Measurements from ENCODE around the gene LAMC2. TPM values are rescaled to one million over a fixed set of nuclear protein-coding genes. Genes with fewer than 3 reads are reported as not detected.
"Not testable (repeated sequence)": the region's sequence is repeated elsewhere in the genome, so short reads cannot be mapped to it uniquely, and the experiment has no call there.

The LAMC2 gene
- total RNA-seq, 1 experiment from 2014 or later: 0.08 TPM

GRCh38 chr1:183231545-183231944, 45.5 kb downstream of the LAMC2 start:
- DNase-seq: no peak
- H3K27ac ChIP-seq: no peak overlapping the region

GRCh38 chr1:183233113-183233512, 47.0 kb downstream of the LAMC2 start:
- Histone ChIP-seq H3K36me3 (no peaks in the 10 kb centered on the region), H3K4me3 (no peak overlapping the region), H3K27ac (no peak overlapping the region), H3K9me3 (replicated peaks) (no peaks in the 10 kb centered on the region), H3K27me3 (no peaks in the 10 kb centered on the region), H3K4me1 (peaks cover 11% of the 10 kb centered on the region; the same call in 1 of the 2 replicates)
- no peak for DNase-seq

More at GRCh38 chr1:183231545-183231944, 45.5 kb downstream of the LAMC2 start:
- Histone ChIP-seq H3K4me1 (peaks cover 27% of the 10 kb centered on the region), H3K9me3 (replicated peaks) (no peaks in the 10 kb centered on the region), H3K36me3 (no peaks in the 10 kb centered on the region), H3K27me3 (no peaks in the 10 kb centered on the region), H3K4me3 (no peak overlapping the region)

GRCh38 chr1:183234660-183235476, 48.8 kb downstream of the LAMC2 start:
- Histone ChIP-seq H3K4me1 (peaks cover 8% of the 10 kb centered on the region; the same call in 1 of the 2 replicates), H3K9me3 (replicated peaks) (no peaks in the 10 kb centered on the region), H3K27me3 (no peaks in the 10 kb centered on the region), H3K36me3 (no peaks in the 10 kb centered on the region), H3K4me3 (peak overlapping the region; percentile 56), H3K27ac (peak overlapping the region; percentile 68)
- DNase-seq: peak; percentile 61 to 79

DNA sequence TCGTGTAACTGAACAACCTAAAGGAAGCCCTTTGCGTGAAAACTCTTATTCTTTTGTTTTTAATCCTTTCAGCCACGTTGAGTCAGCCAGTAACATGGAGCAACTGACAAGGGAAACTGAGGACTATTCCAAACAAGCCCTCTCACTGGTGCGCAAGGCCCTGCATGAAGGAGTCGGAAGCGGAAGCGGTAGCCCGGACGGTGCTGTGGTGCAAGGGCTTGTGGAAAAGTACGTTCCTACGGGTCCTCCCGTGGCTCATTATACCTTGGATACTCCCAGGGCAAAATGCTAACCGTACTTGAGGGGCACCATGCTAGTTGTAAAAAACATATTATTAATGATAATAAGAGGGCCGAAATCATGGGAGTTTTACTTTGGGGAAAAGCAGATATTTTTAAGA, 49.4 kb downstream of the LAMC2 start:
- no peaks in the 10 kb centered on the region for H3K9me3 ChIP-seq (replicated peaks)
- no peaks in the 10 kb centered on the region for H3K36me3 ChIP-seq
- peak overlapping the region; percentile 56 for H3K4me3 ChIP-seq
- H3K4me1 ChIP-seq: peaks cover 8% of the 10 kb centered on the region; the same call in 1 of the 2 replicates
- H3K27me3 ChIP-seq: no peaks in the 10 kb centered on the region
- peak; percentile 22 to 49 for DNase-seq
- H3K27ac ChIP-seq: peak overlapping the region; percentile 68

- no peaks in the 10 kb centered on the region for H3K36me3 ChIP-seq
- H3K4me3 ChIP-seq: no peak overlapping the region
- H3K4me1 ChIP-seq: peaks cover 8% of the 10 kb centered on the region; the same call in 1 of the 2 replicates
- no peaks in the 10 kb centered on the region for H3K9me3 ChIP-seq (replicated peaks)
- DNase-seq: no peak
- no peak overlapping the region for H3K27ac ChIP-seq
- H3K27me3 ChIP-seq: no peaks in the 10 kb centered on the region
These were observed 50.2 kb downstream of the LAMC2 start for GRCh38 chr1:183236158-183236725.

GRCh38 chr1:183237046-183237445, 51.0 kb downstream of the LAMC2 start:
- no peaks in the 10 kb centered on the region for H3K9me3 ChIP-seq (replicated peaks)
- no peak overlapping the region for H3K27ac ChIP-seq
- H3K36me3 ChIP-seq: no peaks in the 10 kb centered on the region
- DNase-seq: no peak
- H3K27me3 ChIP-seq: no peaks in the 10 kb centered on the region
- no peak overlapping the region for H3K4me3 ChIP-seq
- H3K4me1 ChIP-seq: peaks cover 8% of the 10 kb centered on the region; the same call in 1 of the 2 replicates

GRCh38 chr1:183238071-183238470, 52.0 kb downstream of the LAMC2 start:
- H3K4me1 ChIP-seq: peaks cover 8% of the 10 kb centered on the region; the same call in 1 of the 2 replicates
- no peaks in the 10 kb centered on the region for H3K9me3 ChIP-seq (replicated peaks)
- H3K27ac ChIP-seq: no peak overlapping the region
- no peaks in the 10 kb centered on the region for H3K27me3 ChIP-seq
- H3K36me3 ChIP-seq: no peaks in the 10 kb centered on the region
- no peak overlapping the region for H3K4me3 ChIP-seq
- no peak for DNase-seq

GRCh38 chr1:183239220-183239742, 53.2 kb downstream of the LAMC2 start:
- Histone ChIP-seq H3K27ac (no peak overlapping the region), H3K4me1 (peaks cover 6% of the 10 kb centered on the region; the same call in 1 of the 2 replicates)

GRCh38 chr1:183239793-183240525, 53.9 kb downstream of the LAMC2 start:
- no peaks in the 10 kb centered on the region for H3K9me3 ChIP-seq (replicated peaks)
- no peak overlapping the region for H3K27ac ChIP-seq
- peaks cover 5% of the 10 kb centered on the region; the same call in 1 of the 2 replicates for H3K4me1 ChIP-seq
- no peak for DNase-seq
- H3K4me3 ChIP-seq: no peak overlapping the region
- no peaks in the 10 kb centered on the region for H3K27me3 ChIP-seq
- H3K36me3 ChIP-seq: no peaks in the 10 kb centered on the region

More at GRCh38 chr1:183239220-183239742, 53.2 kb downstream of the LAMC2 start:
- Histone ChIP-seq H3K4me3 (no peak overlapping the region), H3K9me3 (replicated peaks) (no peaks in the 10 kb centered on the region), H3K27me3 (no peaks in the 10 kb centered on the region), H3K36me3 (no peaks in the 10 kb centered on the region)
- DNase-seq: no peak

DNA sequence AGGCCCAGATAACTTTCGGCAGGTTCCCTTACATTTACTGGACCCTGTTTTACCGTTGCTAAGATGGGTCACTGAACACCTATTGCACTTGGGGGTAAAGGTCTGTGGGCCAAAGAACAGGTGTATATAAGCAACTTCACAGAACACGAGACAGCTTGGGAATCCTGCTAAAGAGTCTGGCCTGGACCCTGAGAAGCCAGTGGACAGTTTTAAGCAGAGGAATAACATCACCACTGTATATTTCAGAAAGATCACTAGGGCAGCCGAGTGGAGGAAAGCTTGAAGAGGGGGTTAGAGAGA, 54.4 kb downstream of the LAMC2 start:
- no peak overlapping the region for H3K4me3 ChIP-seq
- H3K9me3 ChIP-seq (replicated peaks): no peaks in the 10 kb centered on the region
- H3K27ac ChIP-seq: no peak overlapping the region
- no peaks in the 10 kb centered on the region for H3K27me3 ChIP-seq
- DNase-seq: no peak
- H3K4me1 ChIP-seq: peaks cover 1% of the 10 kb centered on the region; the same call in 1 of the 2 replicates
- no peaks in the 10 kb centered on the region for H3K36me3 ChIP-seq

DNA sequence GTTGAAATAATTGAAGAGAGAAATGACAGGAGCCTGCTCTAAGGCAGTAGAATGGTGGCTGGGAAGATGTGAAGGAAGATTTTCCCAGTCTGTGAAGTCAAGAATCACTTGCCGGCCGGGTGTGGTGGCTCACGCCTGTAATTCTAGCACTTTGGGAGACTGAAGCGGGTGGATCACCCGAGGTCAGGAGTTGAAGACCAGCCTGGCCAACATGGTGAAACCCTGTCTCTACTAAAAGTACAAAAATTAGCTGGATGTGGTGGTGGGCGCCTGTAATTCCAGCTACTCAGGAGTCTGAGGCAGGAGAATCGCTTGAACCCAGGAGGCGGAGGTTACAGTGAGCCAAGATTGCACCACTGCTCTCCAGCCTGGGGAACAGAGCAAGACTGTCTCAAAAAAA, 54.8 kb downstream of the LAMC2 start:
- not testable (repeated sequence) for H3K27me3 ChIP-seq; H3K27ac ChIP-seq; H3K4me3 ChIP-seq; H3K4me1 ChIP-seq; DNase-seq; H3K36me3 ChIP-seq; H3K9me3 ChIP-seq (replicated peaks)

- no peaks in the 10 kb centered on the region for H3K27me3 ChIP-seq
- H3K36me3 ChIP-seq: no peaks in the 10 kb centered on the region
- DNase-seq: no peak
- H3K4me3 ChIP-seq: no peak overlapping the region
- H3K9me3 ChIP-seq (replicated peaks): no peaks in the 10 kb centered on the region
- H3K27ac ChIP-seq: no peak overlapping the region
- no peaks in the 10 kb centered on the region for H3K4me1 ChIP-seq
These were observed 55.4 kb downstream of the LAMC2 start for GRCh38 chr1:183241471-183241870.

GRCh38 chr1:183242556-183242955, 56.5 kb downstream of the LAMC2 start:
- no peaks in the 10 kb centered on the region for H3K27me3 ChIP-seq
- no peaks in the 10 kb centered on the region for H3K4me1 ChIP-seq
- DNase-seq: no peak
- no peaks in the 10 kb centered on the region for H3K9me3 ChIP-seq (replicated peaks)
- no peaks in the 10 kb centered on the region for H3K36me3 ChIP-seq
- no peak overlapping the region for H3K27ac ChIP-seq
- H3K4me3 ChIP-seq: no peak overlapping the region

DNA sequence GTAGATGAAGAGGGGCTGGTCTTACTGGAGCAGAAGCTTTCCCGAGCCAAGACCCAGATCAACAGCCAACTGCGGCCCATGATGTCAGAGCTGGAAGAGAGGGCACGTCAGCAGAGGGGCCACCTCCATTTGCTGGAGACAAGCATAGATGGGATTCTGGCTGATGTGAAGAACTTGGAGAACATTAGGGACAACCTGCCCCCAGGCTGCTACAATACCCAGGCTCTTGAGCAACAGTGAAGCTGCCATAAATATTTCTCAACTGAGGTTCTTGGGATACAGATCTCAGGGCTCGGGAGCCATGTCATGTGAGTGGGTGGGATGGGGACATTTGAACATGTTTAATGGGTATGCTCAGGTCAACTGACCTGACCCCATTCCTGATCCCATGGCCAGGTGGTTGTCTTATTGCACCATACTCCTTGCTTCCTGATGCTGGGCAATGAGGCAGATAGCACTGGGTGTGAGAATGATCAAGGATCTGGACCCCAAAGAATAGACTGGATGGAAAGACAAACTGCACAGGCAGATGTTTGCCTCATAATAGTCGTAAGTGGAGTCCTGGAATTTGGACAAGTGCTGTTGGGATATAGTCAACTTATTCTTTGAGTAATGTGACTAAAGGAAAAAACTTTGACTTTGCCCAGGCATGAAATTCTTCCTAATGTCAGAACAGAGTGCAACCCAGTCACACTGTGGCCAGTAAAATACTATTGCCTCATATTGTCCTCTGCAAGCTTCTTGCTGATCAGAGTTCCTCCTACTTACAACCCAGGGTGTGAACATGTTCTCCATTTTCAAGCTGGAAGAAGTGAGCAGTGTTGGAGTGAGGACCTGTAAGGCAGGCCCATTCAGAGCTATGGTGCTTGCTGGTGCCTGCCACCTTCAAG, 57.3 kb downstream of the LAMC2 start:
- no peak for DNase-seq
- H3K9me3 ChIP-seq (replicated peaks): no peaks in the 10 kb centered on the region
- no peak overlapping the region for H3K27ac ChIP-seq
- H3K4me1 ChIP-seq: no peaks in the 10 kb centered on the region
- no peaks in the 10 kb centered on the region for H3K27me3 ChIP-seq
- no peak overlapping the region for H3K4me3 ChIP-seq
- H3K36me3 ChIP-seq: no peaks in the 10 kb centered on the region
